Osteoblast (primary cell): ENCODE results near the gene RPL13A. TPM values are rescaled to one million over a fixed set of nuclear protein-coding genes. Genes with fewer than 3 reads are reported as not detected.

Experiments used
- DNase-seq: peaks from one replicate; pipeline ENCODE4 v3.0.0; 2011; ENCODE audit warnings: low spot score, mixed read lengths; ENCODE audit not compliant: insufficient read length; ENCODE audit errors: missing footprints
- H2AFZ ChIP-seq: 2 replicates; pipeline ENCODE4 v1.6.0; 2011; ENCODE audit warnings: mild to moderate bottlenecking, low read length
- H3K27ac ChIP-seq: 2 replicates; pipeline ENCODE4 v1.5.1; 2011; ENCODE audit warnings: mild to moderate bottlenecking, low read depth, low read length, moderate library complexity
- H3K27me3 ChIP-seq: 2 replicates; pipeline ENCODE4 v1.6.0; 2012; ENCODE audit warnings: mild to moderate bottlenecking, control low read depth, inconsistent platforms, low read length, moderate library complexity; ENCODE audit not compliant: insufficient read depth
- H3K36me3 ChIP-seq: 2 replicates; pipeline ENCODE4 v1.5.1; 2011; ENCODE audit warnings: mild to moderate bottlenecking, low read length, control low read depth, moderate library complexity; ENCODE audit not compliant: insufficient read depth
- H3K4me1 ChIP-seq: 2 replicates; pipeline ENCODE4 v1.5.1; 2011; ENCODE audit warnings: mild to moderate bottlenecking, low read length, control low read depth, moderate library complexity; ENCODE audit not compliant: insufficient read depth
- H3K4me2 ChIP-seq: 2 replicates; pipeline ENCODE4 v1.6.0; 2011; ENCODE audit warnings: mild to moderate bottlenecking, low read length; ENCODE audit not compliant: insufficient read depth
- H3K4me3 ChIP-seq: fragments of 200-600 bp; sonication (generic); 3 replicates; pipeline ENCODE4 v1.5.1; 2012; ENCODE audit warnings: mild to moderate bottlenecking, low read length, inconsistent platforms; ENCODE audit not compliant: insufficient read depth
- H3K79me2 ChIP-seq: 2 replicates; pipeline ENCODE4 v1.6.0; 2012; ENCODE audit warnings: mild to moderate bottlenecking, low read length, control low read depth, inconsistent platforms; ENCODE audit not compliant: insufficient read depth
- H3K9me3 ChIP-seq: 2 replicates; pipeline ENCODE4 v1.5.1; 2011; ENCODE audit warnings: low read depth, low read length, control low read depth
- H4K20me1 ChIP-seq: 2 replicates; pipeline ENCODE4 v1.6.0; 2012; ENCODE audit warnings: mild to moderate bottlenecking, low read length, control low read depth; ENCODE audit not compliant: insufficient read depth
- CTCF ChIP-seq: IDR thresholded peaks from 2 replicates; pipeline ENCODE4 v1.5.1; 2011; ENCODE audit warnings: mild to moderate bottlenecking, low read depth, low read length, moderate library complexity; ENCODE audit errors: extremely low read depth
- total RNA-seq: library from RNA; depleted of rRNA; stranded (reverse); fragments of >200 nt; gene quantifications from 2 replicates; pipeline ENCODE4 v1.2.3, GENCODE V29; 2012

RPL13A gene
- total RNA-seq, 1 donor: 2,185 TPM

GRCh38 chr19:49453757-49454240 is 33.6 kb upstream of the RPL13A start:
- H2AFZ ChIP-seq: peak overlapping the region; percentile 93
- H3K4me2 ChIP-seq: peak overlapping the region; percentile 98
- no peaks in the 10 kb centered on the region for H4K20me1 ChIP-seq
- TF ChIP-seq CTCF: no peak
- H3K36me3 ChIP-seq: peaks cover under 1% of the 10 kb centered on the region
- no peaks in the 10 kb centered on the region for H3K27me3 ChIP-seq
- peak overlapping the region; percentile 87 for H3K4me3 ChIP-seq
- H3K79me2 ChIP-seq: peaks cover 27% of the 10 kb centered on the region
- peaks cover 27% of the 10 kb centered on the region for H3K4me1 ChIP-seq
- H3K27ac ChIP-seq: peak overlapping the region; percentile 98
- H3K9me3 ChIP-seq: no peaks in the 10 kb centered on the region
- DNase-seq: no peak

GRCh38 chr19:49455773-49456172 is 31.6 kb upstream of the RPL13A start:
- Histone ChIP-seq H3K36me3 (no peaks in the 10 kb centered on the region), H3K79me2 (peaks cover 18% of the 10 kb centered on the region), H3K27ac (peak overlapping the region; percentile 46), H3K4me3 (no peak overlapping the region), H3K27me3 (no peaks in the 10 kb centered on the region), H3K9me3 (no peaks in the 10 kb centered on the region), H3K4me2 (no peak overlapping the region), H2AFZ (no peak overlapping the region), H4K20me1 (no peaks in the 10 kb centered on the region), H3K4me1 (peaks cover 23% of the 10 kb centered on the region)
- no peak for TF ChIP-seq CTCF
- DNase-seq: no peak

GRCh38 chr19:49456326-49456725 is 31.1 kb upstream of the RPL13A start:
- Histone ChIP-seq H3K4me3 (no peak overlapping the region), H2AFZ (peak overlapping the region; percentile 11), H3K4me2 (no peak overlapping the region), H3K27ac (peak overlapping the region; percentile 46), H3K9me3 (no peaks in the 10 kb centered on the region), H3K4me1 (peaks cover 22% of the 10 kb centered on the region), H3K36me3 (no peaks in the 10 kb centered on the region), H4K20me1 (no peaks in the 10 kb centered on the region), H3K27me3 (no peaks in the 10 kb centered on the region), H3K79me2 (peaks cover 14% of the 10 kb centered on the region)
- no peak for TF ChIP-seq CTCF
- peak; percentile 18 for DNase-seq

GRCh38 chr19:49458567-49458903 is 28.9 kb upstream of the RPL13A start:
- peak overlapping the region; percentile 92 for H2AFZ ChIP-seq
- peak overlapping the region; percentile 35 for H3K4me2 ChIP-seq
- TF ChIP-seq CTCF: no peak
- peaks cover 11% of the 10 kb centered on the region for H3K79me2 ChIP-seq
- no peaks in the 10 kb centered on the region for H3K27me3 ChIP-seq
- peak overlapping the region; percentile 78 for H3K27ac ChIP-seq
- no peak for DNase-seq
- H3K4me1 ChIP-seq: peaks cover 21% of the 10 kb centered on the region
- no peaks in the 10 kb centered on the region for H4K20me1 ChIP-seq
- no peak overlapping the region for H3K4me3 ChIP-seq
- H3K36me3 ChIP-seq: no peaks in the 10 kb centered on the region
- H3K9me3 ChIP-seq: no peaks in the 10 kb centered on the region
